K562 (cell line): ENCODE results near the gene ZNF776. TPM values are rescaled to one million over a fixed set of nuclear protein-coding genes. Genes with fewer than 3 reads are reported as not detected.

Source experiments
- ATAC-seq: fragments of 200-7000 bp; cut with Tn5 transposase; 3 replicates; pipeline ENCODE4 v1.9.1; 2020; ENCODE audit warnings: moderate library complexity
- BruUV-seq: library from RNA; stranded (reverse); fragments of 400-500 nt; replicated peaks from 2 replicates; lab custom pipeline; 2021; lab: Mats Ljungman, UMichigan
- CTCF ChIA-PET: fragments of 300-600 bp; formaldehyde crosslinking; extraction: SDS; loops from one replicate; lab custom pipeline; 2021; ENCODE audit warnings: low intra/inter-chr PET ratio; lab: Yijun Ruan, JAX
- POLR2A ChIA-PET: fragments of 300-600, 350-650 bp; sonication (Branson Sonifier 250); formaldehyde crosslinking; extraction: SDS; loops from one replicate; lab custom pipeline; 2021; ENCODE audit warnings: antibody characterized with exemption, inconsistent platforms; lab: Yijun Ruan, JAX
- DNase-seq, 4 experiments: peaks; one replicate each; pipeline versions ENCODE4 v3.0.0 to v3.0.0-alpha.2; 2011 to 2018; ENCODE audit warnings: low spot score in 3 of 4, mixed read lengths in 3 of 4; ENCODE audit errors: extremely low read depth in 1 of 4
- FAIRE-seq: peaks from 2 replicates; lab custom pipeline; 2011; peaks lifted over from hg19 to GRCh38; lab: Jason Lieb, UNC
- H2AFZ ChIP-seq: 2 replicates; pipeline ENCODE4 v1.6.0; 2011; ENCODE audit warnings: low read depth, low read length, control low read depth, inconsistent platforms
- H3K27ac ChIP-seq: fragments of 200-600 bp; 3 replicates; pipeline ENCODE4 v1.8.0; 2011; ENCODE audit warnings: low read depth, mild to moderate bottlenecking, control low read depth, inconsistent platforms, low read length, moderate library complexity, mixed read lengths; ENCODE audit errors: extremely low read depth
- H3K27me3 ChIP-seq, 2 experiments: fragments of 300-600 bp in 1 of 2; 2 replicates in 1 of 2; 3 replicates in 1 of 2; pipeline versions ENCODE4 v1.6.0 to v1.8.0; 2011; ENCODE audit warnings: inconsistent platforms in 2 of 2, low read length in 2 of 2, mild to moderate bottlenecking in 1 of 2, mixed read lengths in 1 of 2, moderate library complexity in 1 of 2; ENCODE audit not compliant: control insufficient read depth in 2 of 2, insufficient read depth in 2 of 2
- H3K36me3 ChIP-seq: fragments of 300-600 bp; 3 replicates; pipeline ENCODE4 v1.8.0; 2011; ENCODE audit warnings: mild to moderate bottlenecking, low read length, inconsistent platforms; ENCODE audit not compliant: control insufficient read depth, insufficient read depth
- H3K4me1 ChIP-seq, 2 experiments: fragments of 200-600 bp in 1 of 2; replicated peaks in 1 of 2; 2 replicates in 1 of 2; 3 replicates in 1 of 2; pipeline versions ENCODE4 v1.5.1 to v1.8.0; 2011; ENCODE audit warnings: inconsistent platforms in 2 of 2, low read length in 2 of 2, mild to moderate bottlenecking in 1 of 2, mixed read lengths in 1 of 2, moderate library complexity in 1 of 2; ENCODE audit not compliant: control insufficient read depth in 2 of 2, insufficient read depth in 2 of 2
- H3K4me2 ChIP-seq: 2 replicates; pipeline ENCODE4 v1.6.1; 2011; ENCODE audit warnings: low read length, control low read depth, inconsistent platforms, mixed read lengths; ENCODE audit not compliant: insufficient read depth
- H3K4me3 ChIP-seq: fragments of 200-600 bp; sonication (generic), shearing (Covaris generic); 2 replicates; pipeline ENCODE4 v1.5.1; 2016; ENCODE audit warnings: control low read depth, inconsistent platforms
- H3K79me2 ChIP-seq: fragments of 200-600 bp; 3 replicates; pipeline ENCODE4 v1.8.0; 2011; ENCODE audit warnings: low read length, inconsistent platforms; ENCODE audit not compliant: control insufficient read depth, insufficient read depth
- H3K9ac ChIP-seq, 2 experiments: 2 replicates each; pipeline versions ENCODE4 v1.6.0 to v1.6.1; 2011; ENCODE audit warnings: low read depth in 2 of 2, low read length in 2 of 2, control low read depth in 1 of 2, inconsistent platforms in 1 of 2, mild to moderate bottlenecking in 1 of 2, mixed read lengths in 1 of 2; ENCODE audit not compliant: insufficient read depth in 1 of 2
- H3K9me1 ChIP-seq: one replicate; pipeline ENCODE4 v1.6.0; 2011; ENCODE audit warnings: inconsistent platforms, mild to moderate bottlenecking, low read length, moderate library complexity; ENCODE audit not compliant: control insufficient read depth, insufficient read depth
- H3K9me3 ChIP-seq: replicated peaks from 2 replicates; pipeline ENCODE4 v1.5.1; 2011; ENCODE audit warnings: low read depth, low read length, inconsistent platforms; ENCODE audit not compliant: control insufficient read depth, insufficient read depth
- H4K20me1 ChIP-seq: replicated peaks from 2 replicates; pipeline ENCODE4 v1.6.1; 2011; ENCODE audit warnings: low read length, inconsistent platforms, mixed read lengths; ENCODE audit not compliant: control insufficient read depth, insufficient read depth
- C11orf30 ChIP-seq: fragments of 450-650 bp; IDR thresholded peaks from 2 replicates; pipeline ENCODE4 v1.6.1; 2016; ENCODE audit warnings: low read depth, mild to moderate bottlenecking
- MAFG ChIP-seq: fragments of 450-650 bp; conservative IDR thresholded peaks from 2 replicates; pipeline ENCODE4 v1.6.1; 2016; ENCODE audit warnings: missing genetic modification characterization, missing compliant biosample characterization
- PCBP1 ChIP-seq: fragments of 200-400 bp; formaldehyde crosslinking; IDR thresholded peaks from 2 replicates; pipeline ENCODE4 v1.6.1; 2018; ENCODE audit warnings: mild to moderate bottlenecking, low read depth, low read length; ENCODE audit not compliant: poor library complexity, severe bottlenecking
- ZNF316 ChIP-seq: fragments of 450-650 bp; IDR thresholded peaks from 2 replicates; pipeline ENCODE4 v1.6.1; 2016
- WGBS: fragments of 100-300 bp; shearing (Covaris generic); methylation state at CpG from one replicate; pipeline ENCODE4 v1.1.6; 2016; ENCODE audit warnings: low coverage, mixed read lengths; ENCODE audit not compliant: insufficient coverage; ENCODE audit errors: missing lambda C conversion rate; 5-methylcytosine and 5-hydroxymethylcytosine counted together
- in situ Hi-C: fragments of 300-500 bp; cut with MboI; formaldehyde crosslinking; loops from 4 replicates; pipeline ENCODE4 v1.15.0; 2018; ENCODE audit warnings: inconsistent platforms, mixed read lengths
- intact Hi-C: fragments of 100-400 bp; cut with micrococcal nuclease; formaldehyde crosslinking; loops from 2 replicates; pipeline ENCODE4 v1.14.2; 2022
- polyA plus RNA-seq, 8 experiments: library from polyadenylated mRNA; depleted of rRNA in 4 of 8; stranded (reverse) in 5 of 8; unstranded in 3 of 8; fragments of >200 nt; fragmentation: Nextera tagmentation in 2 of 8; fragmentation: Illumina TruSeq in 1 of 8; extraction: Ambion mirVana in 2 of 8; extraction: Trizol in 1 of 8; gene quantifications; 2 replicates each; pipeline versions ENCODE4 v1.2.1 to v1.2.3, GENCODE V29; 2011 to 2014; ENCODE audit warnings: inconsistent platforms in 1 of 8, missing spikeins in 1 of 8
- total RNA-seq, 7 experiments: library from RNA; depleted of rRNA in 6 of 7; stranded (reverse); fragments of >200 nt in 6 of 7; fragmentation: Illumina TruSeq in 2 of 7; extraction: Trizol in 2 of 7; gene quantifications; 2 replicates each; pipeline versions ENCODE4 v1.2.1 to v1.2.3, GENCODE V29; 2011 to 2021; ENCODE audit warnings: low replicate concordance in 1 of 7
- TF ChIP-seq, protein P1 (sequence below): fragments of 250-450 bp; sonication (Bioruptor Pico); IDR thresholded peaks from 2 replicates; pipeline ENCODE4 v1.5.0; 2021; ENCODE audit warnings: mild to moderate bottlenecking, moderate library complexity

The ZNF776 gene
- total and polyA plus RNA-seq, 9 of the 15 experiments (the other 6 are each of a cell fraction or from before 2014, with no cell fraction given) = 2.2 to 16.9 (median 8.2) TPM

DNA sequence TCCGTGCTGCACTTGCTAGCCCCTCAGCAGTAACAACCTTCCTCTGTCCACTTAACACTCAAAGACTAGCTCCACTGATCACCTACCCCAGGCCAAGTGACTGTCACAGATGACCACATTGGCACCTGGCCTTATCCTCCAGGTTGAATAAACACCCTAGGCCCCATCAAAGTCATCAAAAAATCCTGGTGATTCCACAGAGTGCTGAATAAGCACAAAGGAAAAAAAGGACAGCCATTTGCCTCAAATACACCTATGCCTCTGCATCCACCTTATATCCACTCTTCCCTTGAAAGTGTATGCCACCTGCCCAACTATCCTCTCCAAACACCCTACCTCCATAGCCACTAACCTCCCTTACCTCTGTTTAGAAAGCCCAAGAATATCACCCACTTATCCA lies 40.3 kb upstream of the ZNF776 start:
- Histone ChIP-seq H3K9me1 (no peaks in the 10 kb centered on the region), H3K4me1 (peaks cover 0 to 6% of the 10 kb centered on the region in 2 experiments; a peak in 2 of 5 replicates), H3K27ac (no peak overlapping the region), H3K27me3 (no peaks in the 10 kb centered on the region), H3K36me3 (no peaks in the 10 kb centered on the region), H3K4me3 (no peak overlapping the region), H3K9me3 (peaks cover 8% of the 10 kb centered on the region), H2AFZ (no peak overlapping the region), H3K79me2 (no peaks in the 10 kb centered on the region; the same call in 2 of the 3 replicates), H4K20me1 (no peaks in the 10 kb centered on the region), H3K4me2 (no peak overlapping the region), H3K9ac (no peak overlapping the region)
- intact Hi-C loops (no loop called here), in situ Hi-C loops (no loop called here)
- TF ChIP-seq PCBP1 (no peak), MAFG (tag) (0 out of 2 replicates have a peak, but pooled peaks have one; percentile 7), ZNF316 (peak; percentile 55), C11orf30 (peak; percentile 26; the same call in 1 of the 2 replicates)
- TF ChIP-seq, protein P1, sequence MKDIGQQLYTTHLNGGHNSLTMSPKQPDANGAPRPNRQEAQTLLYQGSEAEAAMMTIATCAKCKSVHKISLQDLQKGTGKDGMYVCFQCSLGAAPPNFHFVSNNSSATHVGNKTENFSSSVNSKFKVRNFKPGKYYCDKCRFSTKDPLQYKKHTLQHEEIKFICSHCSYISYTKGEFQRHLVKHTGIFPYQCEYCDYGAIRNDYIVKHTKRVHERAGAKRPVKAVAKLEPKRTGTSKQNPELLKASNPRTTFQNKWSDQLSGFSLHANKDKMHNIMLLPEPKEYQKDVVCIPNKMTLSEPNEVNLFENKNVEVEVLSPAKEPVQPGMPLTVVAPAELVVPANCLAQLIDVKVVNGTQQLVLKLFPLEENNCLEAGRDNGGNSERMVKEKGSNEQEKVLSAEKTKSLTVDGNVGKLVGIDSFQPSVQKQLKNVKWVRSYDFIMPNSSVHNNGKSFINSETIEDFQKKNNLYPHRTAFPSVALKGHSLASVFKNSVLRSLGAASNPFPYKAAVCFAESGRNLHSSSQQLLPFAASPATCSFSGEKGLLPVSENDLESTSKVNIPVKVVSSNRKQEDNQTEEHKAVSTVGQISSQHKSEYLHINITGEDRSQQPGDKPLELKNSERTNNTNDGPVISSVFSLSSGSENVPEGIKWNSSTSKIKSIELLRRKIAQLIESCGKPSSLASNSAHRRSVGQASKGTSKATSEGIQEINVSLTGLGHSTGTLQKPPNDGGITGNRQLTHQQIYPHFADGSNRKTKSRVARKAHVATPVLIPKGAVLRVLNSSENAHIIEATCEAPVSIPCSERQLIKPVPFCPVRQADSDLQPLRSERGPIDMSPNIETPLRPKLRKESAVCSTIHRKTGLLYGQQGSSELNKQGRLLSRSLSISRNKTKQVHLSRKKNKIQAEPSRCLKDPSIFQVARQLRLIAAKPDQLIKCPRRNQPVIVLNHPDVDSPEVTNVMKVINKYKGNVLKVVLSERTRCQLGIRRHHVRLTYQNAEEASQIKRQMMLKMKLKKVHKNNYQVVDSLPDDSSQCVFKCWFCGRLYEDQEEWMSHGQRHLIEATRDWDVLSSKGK (CRISPR knock-in tag) = no peak
- ATAC-seq = no peak
- no peak for FAIRE-seq
- WGBS = 17% methylated on average over 1 of the region's 1 CpG
- no TSS peak for BruUV-seq
- ChIA-PET POLR2A (no interaction called here), CTCF (no interaction called here)
- no peak for DNase-seq
